Testis (tissue), 2 donors: ENCODE measurements around the gene ASTL.

Experiments used
- CTCF ChIP-seq, 3 experiments: fragments of 450-650 bp in 2 of 3; fragments of 200-600 bp in 1 of 3; sonication (generic) in 1 of 3; IDR thresholded peaks; one replicate each; pipeline ENCODE4 v1.5.1; 2016 to 2019; ENCODE audit warnings: antibody characterized with exemption in 3 of 3, mild to moderate bottlenecking in 2 of 3, moderate library complexity in 1 of 3
- POLR2A ChIP-seq: fragments of 450-650 bp; IDR thresholded peaks from one replicate; pipeline ENCODE4 v1.6.1; 2017; ENCODE audit warnings: antibody characterized with exemption, mild to moderate bottlenecking, moderate library complexity

- TF ChIP-seq POLR2A (no peak), CTCF (IDR thresholded peaks at IDR 0.05) (no peak)
Observed at GRCh38 chr2:96136129-96136720, 2.1 kb downstream of the ASTL start.
